Lower leg skin (tissue), 3 donors: Measurements from ENCODE around the gene HAPLN1.

Source experiments
- CTCF ChIP-seq, 3 donors: fragments of 450-650 bp; IDR thresholded peaks; one replicate each; pipeline ENCODE4 v1.5.1; 2016; ENCODE audit warnings: antibody characterized with exemption in 3 of 3, mild to moderate bottlenecking in 3 of 3, moderate library complexity in 2 of 3
- POLR2A ChIP-seq, 2 donors: fragments of 450-650 bp; IDR thresholded peaks; one replicate each; pipeline ENCODE4 v1.6.1; 2016 to 2017; ENCODE audit warnings: antibody characterized with exemption in 2 of 2, mild to moderate bottlenecking in 1 of 2, moderate library complexity in 1 of 2

- no peak for TF ChIP-seq POLR2A (IDR thresholded peaks at IDR 0.05)
- TF ChIP-seq CTCF (IDR thresholded peaks at IDR 0.05), result no peak
Measured at GRCh38 chr5:83742089-83742488, 21.4 kb upstream of the HAPLN1 start.
